ENCODE results near the gene ZSWIM6. TPM values are rescaled to one million over a fixed set of nuclear protein-coding genes. Genes with fewer than 3 reads are reported as not detected.

The ZSWIM6 gene
- total RNA-seq, 1 donor from 2014 or later = 20.3 TPM

DNA sequence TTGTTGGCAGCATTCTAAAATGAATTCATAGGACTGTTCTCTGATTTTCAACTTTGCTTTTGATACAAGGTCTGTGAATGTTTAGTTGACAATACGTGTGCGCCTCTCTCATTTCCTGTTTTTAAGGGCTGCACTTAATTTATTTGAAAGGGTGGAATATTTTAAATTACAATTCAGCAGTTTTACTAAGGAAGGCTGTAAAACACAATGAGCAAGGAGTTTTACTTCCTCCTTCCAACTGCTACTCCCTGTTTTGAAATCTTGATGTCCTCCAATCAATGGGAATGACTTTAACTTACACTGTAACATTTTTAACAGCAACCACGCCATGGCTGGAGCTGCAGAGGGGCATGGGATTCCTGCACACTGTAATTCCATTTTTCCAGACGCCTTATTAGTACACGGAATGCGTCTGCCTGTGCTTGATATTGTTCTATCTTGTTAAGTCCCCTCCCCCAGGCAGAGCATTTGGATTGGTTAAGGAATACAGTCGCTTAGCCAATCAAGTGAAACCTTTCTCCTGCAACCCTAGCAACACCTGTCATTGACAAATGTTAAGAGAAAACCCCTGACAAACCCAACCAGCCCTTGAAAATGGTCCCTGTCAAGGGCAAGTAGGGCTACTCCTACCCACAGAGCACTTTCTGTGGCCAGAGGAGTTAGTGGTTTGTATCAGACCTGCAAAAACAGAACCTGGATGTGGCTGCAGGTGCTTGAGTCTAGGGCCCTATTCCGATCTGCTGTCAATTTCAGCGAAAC, 12.5 kb upstream of the ZSWIM6 start:
- Mint-ChIP-seq H3K9me3 (ENCODE audit: low read depth) (no peaks in the 10 kb centered on the region), H3K27me3 (ENCODE audit: low read depth) (no peaks in the 10 kb centered on the region), H3K27ac (ENCODE audit: unreplicated experiment) (no peak overlapping the region), H3K36me3 (ENCODE audit: low read depth) (no peaks in the 10 kb centered on the region), H3K4me1 (ENCODE audit: low read depth) (peaks cover 50% of the 10 kb centered on the region), H3K4me3 (ENCODE audit: unreplicated experiment) (no peak overlapping the region)
- TF ChIP-seq CTCF (IDR thresholded peaks at IDR 0.05) = no peak
- DNase-seq (ENCODE audit: low spot score) = no peak

DNA sequence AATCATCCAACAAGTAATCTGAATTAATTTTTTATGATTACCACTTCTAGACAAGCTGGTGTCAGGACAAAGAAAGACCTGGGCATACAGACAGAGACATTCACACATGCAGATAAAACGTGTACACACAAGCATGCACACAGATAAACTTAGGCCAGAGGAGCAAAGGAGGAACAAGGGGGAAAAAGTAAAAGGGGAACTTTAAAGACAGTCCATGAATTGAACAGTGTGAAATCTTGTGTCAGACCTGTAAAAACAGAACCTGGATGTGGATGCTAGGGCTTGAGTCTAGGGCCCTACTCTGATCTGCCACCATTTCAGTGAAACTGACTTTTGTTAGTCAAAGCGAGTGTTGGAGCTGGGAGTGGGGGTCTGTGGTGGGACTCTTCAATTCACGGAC, 11.2 kb upstream of the ZSWIM6 start:
- Mint-ChIP-seq H3K36me3 (ENCODE audit: low read depth) (no peaks in the 10 kb centered on the region), H3K4me3 (ENCODE audit: unreplicated experiment) (no peak overlapping the region), H3K27me3 (ENCODE audit: low read depth) (no peaks in the 10 kb centered on the region), H3K9me3 (ENCODE audit: low read depth) (no peaks in the 10 kb centered on the region), H3K27ac (ENCODE audit: unreplicated experiment) (no peak overlapping the region), H3K4me1 (ENCODE audit: low read depth) (peaks cover 38% of the 10 kb centered on the region)
- no peak for TF ChIP-seq CTCF (IDR thresholded peaks at IDR 0.05)
- no peak for DNase-seq (ENCODE audit: low spot score)

GRCh38 chr5:61321669-61322068, 10.4 kb upstream of the ZSWIM6 start:
- DNase-seq (ENCODE audit: low spot score) = no peak
- no peak for TF ChIP-seq CTCF (IDR thresholded peaks at IDR 0.05)
- H3K27me3 Mint-ChIP-seq (ENCODE audit: low read depth) = no peaks in the 10 kb centered on the region
- H3K4me3 Mint-ChIP-seq (ENCODE audit: unreplicated experiment) = no peak overlapping the region
- no peak overlapping the region for H3K27ac Mint-ChIP-seq (ENCODE audit: unreplicated experiment)
- no peaks in the 10 kb centered on the region for H3K9me3 Mint-ChIP-seq (ENCODE audit: low read depth)
- peaks cover 43% of the 10 kb centered on the region for H3K4me1 Mint-ChIP-seq (ENCODE audit: low read depth)
- H3K36me3 Mint-ChIP-seq (ENCODE audit: low read depth) = no peaks in the 10 kb centered on the region

- Mint-ChIP-seq H3K4me3 (ENCODE audit: unreplicated experiment) (no peak overlapping the region), H3K27ac (ENCODE audit: unreplicated experiment) (peak overlapping the region; percentile 64), H3K4me1 (ENCODE audit: low read depth) (peaks cover 45% of the 10 kb centered on the region), H3K27me3 (ENCODE audit: low read depth) (no peaks in the 10 kb centered on the region), H3K36me3 (ENCODE audit: low read depth) (no peaks in the 10 kb centered on the region), H3K9me3 (ENCODE audit: low read depth) (no peaks in the 10 kb centered on the region)
- TF ChIP-seq CTCF (IDR thresholded peaks at IDR 0.05) = no peak
- no peak for DNase-seq (ENCODE audit: low spot score)
Observed at GRCh38 chr5:61322738-61323725, 9.0 kb upstream of the ZSWIM6 start.

All from chondrocyte (in vitro differentiated cells).